K562 (cell line): ENCODE results near the gene CERS6. TPM values are rescaled to one million over a fixed set of nuclear protein-coding genes. Genes with fewer than 3 reads are reported as not detected.

Experiments
- E2F1 ChIP-seq: sonication (generic); formaldehyde crosslinking; IDR thresholded peaks from 2 replicates; pipeline ENCODE4 v1.8.1; 2023; ENCODE audit warnings: mild to moderate bottlenecking, missing genetic modification reagents, moderate library complexity
- MTF1 ChIP-seq: fragments of 250-450 bp; sonication (Bioruptor Pico); IDR thresholded peaks from 2 replicates; pipeline ENCODE4 v1.9.0; 2021; ENCODE audit warnings: moderate library complexity, mild to moderate bottlenecking, inconsistent platforms, borderline replicate concordance
- TEAD2 ChIP-seq: fragments of 450-650 bp; IDR thresholded peaks from 2 replicates; pipeline ENCODE4 v1.6.1; 2016; ENCODE audit warnings: missing genetic modification characterization, control low read depth, missing compliant biosample characterization
- YBX1 ChIP-seq: fragments of 450-650 bp; IDR thresholded peaks from 2 replicates; pipeline ENCODE4 v1.7.1; 2016; ENCODE audit warnings: mild to moderate bottlenecking
- polyA plus RNA-seq, 8 experiments: library from polyadenylated mRNA; depleted of rRNA in 4 of 8; stranded (reverse) in 5 of 8; unstranded in 3 of 8; fragments of >200 nt; fragmentation: Nextera tagmentation in 2 of 8; fragmentation: Illumina TruSeq in 1 of 8; extraction: Ambion mirVana in 2 of 8; extraction: Trizol in 1 of 8; gene quantifications; 2 replicates each; pipeline versions ENCODE4 v1.2.1 to v1.2.3, GENCODE V29; 2011 to 2014; ENCODE audit warnings: inconsistent platforms in 1 of 8, missing spikeins in 1 of 8
- total RNA-seq, 7 experiments: library from RNA; depleted of rRNA in 6 of 7; stranded (reverse); fragments of >200 nt in 6 of 7; fragmentation: Illumina TruSeq in 2 of 7; extraction: Trizol in 2 of 7; gene quantifications; 2 replicates each; pipeline versions ENCODE4 v1.2.1 to v1.2.3, GENCODE V29; 2011 to 2021; ENCODE audit warnings: low replicate concordance in 1 of 7
- TF ChIP-seq, protein P1 (sequence below), 2 experiments: fragments of 450-650 bp; IDR thresholded peaks; 2 replicates each; pipeline ENCODE4 v1.6.1; 2016; ENCODE audit warnings: mild to moderate bottlenecking in 2 of 2, borderline replicate concordance in 1 of 2, low read depth in 1 of 2, moderate library complexity in 1 of 2

CERS6 gene
- total and polyA plus RNA-seq, 9 of the 15 experiments (the other 6 are each of a cell fraction or from before 2014, with no cell fraction given) = 1.6 to 13.6 (median 11.4) TPM

DNA sequence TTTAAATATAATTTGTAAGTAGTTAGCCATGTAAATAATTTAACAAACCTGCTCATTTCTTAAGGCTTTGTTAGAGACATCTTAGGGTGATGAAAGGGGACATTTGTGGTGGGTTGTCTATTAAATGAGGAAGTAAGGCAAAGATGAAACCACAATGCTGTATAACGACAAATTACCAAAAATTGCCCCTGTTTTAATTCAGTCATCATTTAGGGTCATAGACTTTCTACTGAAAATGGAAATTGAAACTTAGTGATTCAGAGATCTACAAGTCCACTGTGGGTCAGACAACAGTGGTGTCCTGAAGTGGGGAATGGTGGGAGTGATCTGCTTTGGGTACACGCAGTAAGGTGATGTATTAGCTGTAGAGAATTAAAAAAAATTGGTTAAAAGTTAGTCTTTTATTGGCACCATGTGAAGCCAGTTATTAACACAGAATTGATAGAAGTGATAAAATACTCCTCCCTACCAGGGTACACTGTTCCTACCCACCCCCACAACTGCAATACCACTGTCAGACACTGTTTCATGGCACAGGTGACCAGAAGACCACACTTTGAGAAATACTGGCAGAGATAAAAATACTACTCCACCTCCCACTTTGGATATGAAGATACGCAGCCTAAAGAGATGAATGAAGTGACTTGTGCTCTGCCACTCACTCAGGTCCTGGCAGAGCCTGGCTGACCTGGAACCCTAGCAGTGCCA is 13.4 kb downstream of the CERS6 start (continued):
- TF ChIP-seq, protein P1, sequence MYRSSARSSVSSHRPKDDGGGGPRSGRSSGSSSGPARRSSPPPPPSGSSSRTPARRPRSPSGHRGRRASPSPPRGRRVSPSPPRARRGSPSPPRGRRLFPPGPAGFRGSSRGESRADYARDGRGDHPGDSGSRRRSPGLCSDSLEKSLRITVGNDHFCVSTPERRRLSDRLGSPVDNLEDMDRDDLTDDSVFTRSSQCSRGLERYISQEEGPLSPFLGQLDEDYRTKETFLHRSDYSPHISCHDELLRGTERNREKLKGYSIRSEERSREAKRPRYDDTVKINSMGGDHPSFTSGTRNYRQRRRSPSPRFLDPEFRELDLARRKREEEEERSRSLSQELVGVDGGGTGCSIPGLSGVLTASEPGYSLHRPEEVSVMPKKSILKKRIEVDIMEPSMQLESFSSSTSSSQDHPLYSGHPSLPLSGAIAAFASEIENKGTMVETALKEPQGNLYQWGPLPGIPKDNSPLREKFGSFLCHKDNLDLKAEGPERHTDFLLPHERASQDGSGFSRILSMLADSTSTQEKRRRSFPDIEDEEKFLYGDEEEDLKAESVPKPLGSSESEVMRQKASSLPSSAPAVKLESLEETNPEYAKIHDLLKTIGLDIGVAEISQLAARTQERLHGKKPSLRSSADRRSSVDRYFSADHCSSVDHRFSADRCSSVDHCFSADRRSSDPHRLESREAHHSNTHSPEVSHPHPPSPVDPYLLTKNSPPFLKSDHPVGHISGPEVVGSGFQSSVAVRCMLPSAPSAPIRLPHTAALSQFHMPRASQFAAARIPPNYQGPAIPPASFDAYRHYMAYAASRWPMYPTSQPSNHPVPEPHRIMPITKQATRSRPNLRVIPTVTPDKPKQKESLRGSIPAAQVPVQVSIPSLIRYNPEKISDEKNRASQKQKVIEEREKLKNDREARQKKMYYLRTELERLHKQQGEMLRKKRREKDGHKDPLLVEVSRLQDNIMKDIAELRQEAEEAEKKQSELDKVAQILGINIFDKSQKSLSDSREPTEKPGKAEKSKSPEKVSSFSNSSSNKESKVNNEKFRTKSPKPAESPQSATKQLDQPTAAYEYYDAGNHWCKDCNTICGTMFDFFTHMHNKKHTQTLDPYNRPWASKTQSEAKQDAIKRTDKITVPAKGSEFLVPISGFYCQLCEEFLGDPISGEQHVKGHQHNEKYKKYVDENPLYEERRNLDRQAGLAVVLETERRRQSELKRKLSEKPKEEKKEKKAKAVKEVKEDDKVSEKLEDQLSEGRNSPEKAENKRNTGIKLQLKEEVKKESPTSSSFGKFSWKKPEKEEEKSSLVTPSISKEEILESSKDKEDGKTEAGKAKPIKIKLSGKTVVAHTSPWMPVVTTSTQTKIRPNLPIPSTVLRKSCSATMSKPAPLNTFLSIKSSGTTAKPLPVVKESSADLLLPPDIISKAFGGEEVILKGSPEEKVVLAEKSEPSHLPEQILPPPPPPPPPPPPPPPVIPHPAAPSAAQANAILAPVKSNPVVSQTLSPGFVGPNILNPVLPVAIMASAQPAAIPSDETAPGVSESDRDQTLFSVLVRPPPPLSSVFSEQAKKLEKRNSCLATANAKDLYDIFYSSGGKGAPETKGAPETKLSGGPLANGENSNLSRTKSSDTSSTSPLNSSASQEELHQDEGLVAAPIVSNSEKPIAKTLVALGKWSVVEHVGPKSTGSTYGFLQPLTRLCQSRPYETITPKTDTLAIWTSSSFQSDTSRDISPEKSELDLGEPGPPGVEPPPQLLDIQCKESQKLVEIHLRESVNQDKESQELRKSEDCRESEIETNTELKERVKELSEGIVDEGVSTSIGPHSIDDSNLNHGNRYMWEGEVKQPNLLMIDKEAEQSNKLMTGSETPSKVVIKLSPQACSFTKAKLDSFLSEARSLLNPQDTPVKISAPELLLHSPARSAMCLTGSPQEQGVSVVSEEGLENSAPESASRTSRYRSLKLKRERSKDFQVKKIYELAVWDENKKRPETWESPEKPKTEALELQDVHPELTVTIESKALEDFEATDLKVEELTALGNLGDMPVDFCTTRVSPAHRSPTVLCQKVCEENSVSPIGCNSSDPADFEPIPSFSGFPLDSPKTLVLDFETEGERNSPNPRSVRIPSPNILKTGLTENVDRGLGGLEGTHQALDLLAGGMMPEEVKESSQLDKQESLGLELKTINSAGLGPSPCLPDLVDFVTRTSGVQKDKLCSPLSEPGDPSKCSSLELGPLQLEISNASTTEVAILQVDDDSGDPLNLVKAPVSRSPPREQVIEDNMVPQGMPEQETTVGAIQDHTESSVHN (IDR thresholded peaks at IDR 0.05; ENCODE audit: borderline replicate concordance in 1 of 2, low read depth in 1 of 2) = no peak
- no peak for TF ChIP-seq E2F1 (CRISPR knock-in tag)
- TF ChIP-seq YBX1 = no peak
- no peak for TF ChIP-seq MTF1 (CRISPR knock-in tag)
- TF ChIP-seq TEAD2 (tag) = no peak
